PC-9 (cell line): ENCODE data around the gene RFC2.

Source experiments
- CTCF ChIP-seq: fragments of 200-600 bp; sonication (generic); conservative IDR thresholded peaks from 2 replicates; pipeline ENCODE4 v1.6.1; 2017; ENCODE audit warnings: mixed run types, antibody characterized with exemption, mild to moderate bottlenecking, moderate library complexity
- EZH2 ChIP-seq: fragments of 200-600 bp; sonication (generic); IDR thresholded peaks from 2 replicates; pipeline ENCODE4 v1.8.0; 2017; ENCODE audit warnings: antibody characterized with exemption, low read depth

- TF ChIP-seq CTCF (no peak), EZH2 (no peak)
These were observed 9.4 kb upstream of the RFC2 start for GRCh38 chr7:74263399-74264120.
